ENCODE data around the gene POLG2. TPM values are rescaled to one million over a fixed set of nuclear protein-coding genes. Genes with fewer than 3 reads are reported as not detected.

POLG2 gene
- total RNA-seq, 1 donor from 2014 or later, result 63.9 TPM

DNA sequence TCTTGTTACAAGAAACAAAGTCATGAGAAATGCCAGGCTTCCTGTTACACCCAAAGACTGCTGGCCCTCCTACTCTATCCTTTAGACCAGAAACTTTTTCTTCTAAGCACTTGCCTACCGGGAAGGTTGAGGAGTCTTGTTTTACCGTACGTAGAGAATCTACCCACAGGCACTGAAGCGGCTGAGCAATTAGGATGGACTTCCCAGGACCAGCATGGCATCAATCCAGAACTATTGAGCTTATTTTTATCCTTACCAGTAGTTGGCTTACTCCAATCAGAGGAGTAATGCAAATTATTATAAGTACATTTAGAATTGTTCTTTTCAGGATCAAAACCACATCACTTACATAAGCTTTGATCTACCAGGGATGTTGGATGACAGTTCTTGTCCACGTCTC, 35.6 kb upstream of the POLG2 start:
- Mint-ChIP-seq H3K4me3 (no peak overlapping the region), H3K27ac (no peak overlapping the region), H3K36me3 (ENCODE audit: low read depth) (peaks cover 97% of the 10 kb centered on the region), H3K9me3 (no peaks in the 10 kb centered on the region), H3K4me1 (no peaks in the 10 kb centered on the region), H3K27me3 (no peaks in the 10 kb centered on the region)
- ChIA-PET POLR2A (interaction anchor here (0.6 kb wide), 1 partner anchor 33 kb away, joined by 3 read pairs; no protein-coding TSS in a partner anchor), CTCF (interaction anchor here (1.3 kb wide), 1 partner anchor 112 kb away, joined by 4 read pairs; no protein-coding TSS in a partner anchor)
- TF ChIP-seq, protein P1, sequence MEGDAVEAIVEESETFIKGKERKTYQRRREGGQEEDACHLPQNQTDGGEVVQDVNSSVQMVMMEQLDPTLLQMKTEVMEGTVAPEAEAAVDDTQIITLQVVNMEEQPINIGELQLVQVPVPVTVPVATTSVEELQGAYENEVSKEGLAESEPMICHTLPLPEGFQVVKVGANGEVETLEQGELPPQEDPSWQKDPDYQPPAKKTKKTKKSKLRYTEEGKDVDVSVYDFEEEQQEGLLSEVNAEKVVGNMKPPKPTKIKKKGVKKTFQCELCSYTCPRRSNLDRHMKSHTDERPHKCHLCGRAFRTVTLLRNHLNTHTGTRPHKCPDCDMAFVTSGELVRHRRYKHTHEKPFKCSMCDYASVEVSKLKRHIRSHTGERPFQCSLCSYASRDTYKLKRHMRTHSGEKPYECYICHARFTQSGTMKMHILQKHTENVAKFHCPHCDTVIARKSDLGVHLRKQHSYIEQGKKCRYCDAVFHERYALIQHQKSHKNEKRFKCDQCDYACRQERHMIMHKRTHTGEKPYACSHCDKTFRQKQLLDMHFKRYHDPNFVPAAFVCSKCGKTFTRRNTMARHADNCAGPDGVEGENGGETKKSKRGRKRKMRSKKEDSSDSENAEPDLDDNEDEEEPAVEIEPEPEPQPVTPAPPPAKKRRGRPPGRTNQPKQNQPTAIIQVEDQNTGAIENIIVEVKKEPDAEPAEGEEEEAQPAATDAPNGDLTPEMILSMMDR (IDR thresholded peaks at IDR 0.05), result no peak
- DNase-seq (no peak), ATAC-seq (ENCODE audit: low read depth) (no peak)
- intact Hi-C loops (cut with micrococcal nuclease), result loop anchor here (5.0 kb wide), 1 partner anchor 115 kb away; no protein-coding TSS in a partner anchor

- no peak for ATAC-seq (ENCODE audit: low read depth)
- no peak overlapping the region for H3K27ac Mint-ChIP-seq
Observed at GRCh38 chr17:64531955-64532371, 35.1 kb upstream of the POLG2 start.

DNA sequence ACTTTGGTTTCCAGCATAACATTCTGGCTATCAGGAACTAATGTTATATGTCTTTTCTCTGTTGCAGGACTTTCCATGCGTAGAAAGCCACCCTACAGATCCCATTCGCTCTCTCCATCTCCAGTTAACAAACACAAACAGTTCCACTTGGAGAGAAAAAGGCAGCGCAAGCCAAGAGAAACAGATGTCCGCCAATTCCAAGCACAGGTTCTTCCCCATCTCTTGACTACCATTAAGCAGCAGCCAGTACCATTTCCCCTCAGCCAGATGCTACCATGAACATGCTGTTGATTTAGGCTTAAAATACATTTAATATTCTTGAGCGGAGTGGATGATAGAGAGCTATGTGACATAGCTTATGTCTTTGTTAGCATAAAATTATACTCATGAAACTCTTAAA, 32.4 kb upstream of the POLG2 start:
- Mint-ChIP-seq H3K9me3 (no peaks in the 10 kb centered on the region), H3K36me3 (ENCODE audit: low read depth) (peaks cover 92% of the 10 kb centered on the region), H3K27ac (no peak overlapping the region), H3K4me3 (no peak overlapping the region), H3K27me3 (no peaks in the 10 kb centered on the region), H3K4me1 (no peaks in the 10 kb centered on the region)
- intact Hi-C loops (cut with micrococcal nuclease), result no loop called here
- TF ChIP-seq, protein P1 (IDR thresholded peaks at IDR 0.05), result no peak
- POLR2A ChIA-PET, result no interaction called here
- CTCF ChIA-PET, result no interaction called here
- DNase-seq (no peak), ATAC-seq (ENCODE audit: low read depth) (no peak)

More at GRCh38 chr17:64531955-64532371, 35.1 kb upstream of the POLG2 start:
- Mint-ChIP-seq H3K27me3 (no peaks in the 10 kb centered on the region), H3K36me3 (ENCODE audit: low read depth) (peaks cover 97% of the 10 kb centered on the region), H3K4me3 (no peak overlapping the region), H3K9me3 (no peaks in the 10 kb centered on the region), H3K4me1 (no peaks in the 10 kb centered on the region)
- POLR2A ChIA-PET, result interaction anchor here (0.7 kb wide), 1 partner anchor 42 kb away, joined by 4 read pairs; no protein-coding TSS in a partner anchor
- intact Hi-C loops (cut with micrococcal nuclease), result loop anchor here (5.0 kb wide), 1 partner anchor 115 kb away; no protein-coding TSS in a partner anchor
- TF ChIP-seq, protein P1 (IDR thresholded peaks at IDR 0.05), result no peak
- CTCF ChIA-PET, result interaction anchor here (1.3 to 1.6 kb wide), 2 partner anchors 112 kb away, joined by 4 read pairs; no protein-coding TSS in a partner anchor
- no peak for DNase-seq

DNA sequence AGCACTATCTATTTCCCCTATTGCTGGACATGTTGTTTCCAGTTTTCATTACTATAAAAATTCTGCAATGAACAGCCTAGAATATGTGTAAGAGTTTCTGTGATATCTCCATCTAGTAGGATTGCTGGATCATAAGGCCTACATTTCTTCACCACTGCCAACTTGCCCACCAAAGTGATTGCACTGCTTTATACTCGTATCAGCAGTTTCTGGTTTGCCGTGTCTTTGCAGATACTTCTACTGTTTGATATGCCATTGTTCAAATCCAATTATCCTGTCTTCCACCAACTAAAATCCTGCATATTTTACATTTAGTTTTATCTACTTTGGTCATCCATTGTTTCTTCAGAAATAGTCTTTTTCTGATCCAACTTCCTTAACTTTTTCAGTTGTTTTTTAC, 31.1 kb upstream of the POLG2 start:
- Mint-ChIP-seq H3K4me1 (no peaks in the 10 kb centered on the region), H3K36me3 (ENCODE audit: low read depth) (peaks cover 86% of the 10 kb centered on the region), H3K27ac (no peak overlapping the region), H3K9me3 (no peaks in the 10 kb centered on the region), H3K4me3 (no peak overlapping the region), H3K27me3 (no peaks in the 10 kb centered on the region)
- ChIA-PET CTCF (interaction anchor here (0.8 kb wide), 1 partner anchor 108 kb away, joined by 3 read pairs; no protein-coding TSS in a partner anchor), POLR2A (no interaction called here)
- ATAC-seq (ENCODE audit: low read depth) (no peak), DNase-seq (no peak)
- TF ChIP-seq, protein P1 (IDR thresholded peaks at IDR 0.05), result no peak
- intact Hi-C loops (cut with micrococcal nuclease), result no loop called here

DNA sequence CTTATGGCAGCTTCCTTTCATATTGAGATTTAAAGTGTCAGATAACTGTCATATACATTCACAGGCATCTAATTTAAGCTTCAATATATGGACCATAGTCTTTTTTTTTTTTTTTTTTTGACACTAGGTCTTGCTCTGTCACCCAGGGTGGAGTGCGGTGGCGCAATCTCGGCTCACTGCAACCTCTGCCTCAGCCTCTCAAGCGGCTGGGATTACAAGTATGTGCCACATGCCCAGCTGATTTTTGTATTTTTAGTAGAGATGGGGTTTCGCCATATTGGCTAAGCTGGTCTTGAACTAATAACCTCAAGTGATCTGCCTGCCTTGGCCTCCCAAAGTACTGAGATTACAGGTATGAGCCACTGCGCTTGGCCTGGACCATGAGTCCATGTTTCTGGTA, 23.5 kb upstream of the POLG2 start:
- Mint-ChIP-seq H3K9me3 (no peaks in the 10 kb centered on the region), H3K27ac (no peak overlapping the region), H3K4me3 (no peak overlapping the region), H3K36me3 (ENCODE audit: low read depth) (peaks cover 73% of the 10 kb centered on the region), H3K4me1 (peaks cover 8% of the 10 kb centered on the region), H3K27me3 (no peaks in the 10 kb centered on the region)
- intact Hi-C loops (cut with micrococcal nuclease), result no loop called here
- CTCF ChIA-PET, result no interaction called here
- ATAC-seq (ENCODE audit: low read depth) (no peak), DNase-seq (no peak)
- TF ChIP-seq, protein P1 (IDR thresholded peaks at IDR 0.05), result no peak
- POLR2A ChIA-PET, result interaction anchor here (0.6 to 0.9 kb wide), 2 partner anchors 14 to 231 kb away, joined by 3 to 5 read pairs; partner anchors contain the start of genes CEP95 and DDX5

Data from activated B cell treated with CpG ODN at 0.5 μM for 24 hours (primary cell).